Right cardiac atrium (tissue), 5 donors: ENCODE results near the gene OR4C45. TPM values are rescaled to one million over a fixed set of nuclear protein-coding genes. Genes with fewer than 3 reads are reported as not detected.
"Not testable (repeated sequence)": the region's sequence is repeated elsewhere in the genome, so short reads cannot be mapped to it uniquely, and the experiment has no call there.

Source experiments
- ATAC-seq, 2 donors: fragments of 200-7000 bp; cut with Tn5 transposase; one replicate each; pipeline versions ENCODE4 v1.8.0 to v1.9.1; 2020; ENCODE audit warnings: moderate library complexity in 2 of 2, mild to moderate bottlenecking in 1 of 2
- DNase-seq, 3 donors: peaks; one replicate each; pipeline ENCODE4 v3.0.0-alpha.2; 2020
- H3K27ac ChIP-seq: one replicate; pipeline ENCODE4 v1.5.1; 2013; ENCODE audit warnings: mild to moderate bottlenecking, low read length, control low read depth, moderate library complexity
- H3K27me3 ChIP-seq: one replicate; pipeline ENCODE4 v1.6.1; 2013; ENCODE audit not compliant: control insufficient read depth, insufficient read depth
- H3K4me1 ChIP-seq: one replicate; pipeline ENCODE4 v1.6.1; 2013; ENCODE audit warnings: low read length; ENCODE audit not compliant: control insufficient read depth, insufficient read depth
- H3K4me3 ChIP-seq: one replicate; pipeline ENCODE4 v1.5.1; 2013; ENCODE audit warnings: low read length, control low read depth
- H3K9me3 ChIP-seq: one replicate; pipeline ENCODE4 v1.6.1; 2013; ENCODE audit warnings: low read length; ENCODE audit not compliant: control insufficient read depth
- WGBS: extraction: QIAGEN DNeasy Blood & Tissue Kit; methylation state at CpG from one replicate; pipeline ENCODE4 v1.1.7; 2013; 5-methylcytosine and 5-hydroxymethylcytosine counted together
- intact Hi-C, 4 donors: fragments of 100-400 bp; cut with DNase I; formaldehyde crosslinking; loops; one replicate each; pipeline versions ENCODE4 v1.11.0 to v1.14.0; 2022 to 2023
- polyA plus RNA-seq: library from polyadenylated mRNA; stranded (reverse); fragments of 200-250 nt; gene quantifications from one replicate; pipeline ENCODE4 v1.2.3, GENCODE V29; 2013
- total RNA-seq, 4 donors: library from RNA; stranded (reverse); fragmentation: NEBNext Ultra II Directional; extraction: Animal tissue kit (Norgen Biotek cat#: 25700); gene quantifications; one replicate each; pipeline ENCODE4 v1.2.1, GENCODE V29; 2021
- donor health status: healthy with polysubstance abuse.
- donor health status: DM: no; HTN: yes; CAD: no.
- donor health status: DM: no; HTN: no; CAD: no.
- donor health status: DM: no; HTN: yes; CAD: no; lungs with severe emphysema.
- donor health status: DM: yes; HTN: yes; CAD: no.

Gene OR4C45
- total and polyA plus RNA-seq, 5 donors = not detected

- 83% methylated on average over 10 of the region's 10 CpGs for WGBS
- no peaks in the 10 kb centered on the region for H3K9me3 ChIP-seq
- H3K4me3 ChIP-seq = no peak overlapping the region
- H3K27me3 ChIP-seq = no peaks in the 10 kb centered on the region
- H3K4me1 ChIP-seq = no peaks in the 10 kb centered on the region
- intact Hi-C loops = no loop called here
- ATAC-seq = no peak
- no peak overlapping the region for H3K27ac ChIP-seq
- no peak for DNase-seq
Measured at GRCh38 chr11:50073113-50074105, 40.7 kb downstream of the OR4C45 start.

GRCh38 chr11:50074161-50074560, 41.5 kb downstream of the OR4C45 start:
- Histone ChIP-seq H3K27me3 (no peaks in the 10 kb centered on the region), H3K4me3 (no peak overlapping the region), H3K4me1 (no peaks in the 10 kb centered on the region), H3K27ac (no peak overlapping the region), H3K9me3 (no peaks in the 10 kb centered on the region)
- intact Hi-C loops = no loop called here
- ATAC-seq (no peak), DNase-seq (no peak)
- WGBS = 85% methylated on average over 6 of the region's 6 CpGs

GRCh38 chr11:50075856-50076255, 43.2 kb downstream of the OR4C45 start:
- DNase-seq = no peak
- no peak for ATAC-seq
- H3K4me3 ChIP-seq = no peak overlapping the region
- H3K27me3 ChIP-seq = no peaks in the 10 kb centered on the region
- WGBS = 71% methylated on average over 4 of the region's 4 CpGs
- H3K27ac ChIP-seq = no peak overlapping the region
- no peaks in the 10 kb centered on the region for H3K4me1 ChIP-seq
- intact Hi-C loops = no loop called here
- no peaks in the 10 kb centered on the region for H3K9me3 ChIP-seq

GRCh38 chr11:50077526-50077925, 44.9 kb downstream of the OR4C45 start:
- Histone ChIP-seq H3K4me3 (no peak overlapping the region), H3K9me3 (no peaks in the 10 kb centered on the region), H3K27me3 (no peaks in the 10 kb centered on the region), H3K27ac (no peak overlapping the region), H3K4me1 (no peaks in the 10 kb centered on the region)
- intact Hi-C loops = no loop called here
- no peak for ATAC-seq
- 82% methylated on average over 5 of the region's 5 CpGs for WGBS
- no peak for DNase-seq

GRCh38 chr11:50078001-50078400, 45.3 kb downstream of the OR4C45 start:
- intact Hi-C loops = no loop called here
- H3K9me3 ChIP-seq = no peaks in the 10 kb centered on the region
- 74% methylated on average over 1 of the region's 1 CpG for WGBS
- H3K4me1 ChIP-seq = no peaks in the 10 kb centered on the region
- H3K4me3 ChIP-seq = no peak overlapping the region
- no peaks in the 10 kb centered on the region for H3K27me3 ChIP-seq
- no peak for DNase-seq
- no peak overlapping the region for H3K27ac ChIP-seq
- ATAC-seq = no peak

GRCh38 chr11:50078946-50079345, 46.3 kb downstream of the OR4C45 start:
- DNase-seq, intact Hi-C loops, H3K4me1 ChIP-seq, H3K4me3 ChIP-seq, H3K9me3 ChIP-seq, ATAC-seq, H3K27me3 ChIP-seq, H3K27ac ChIP-seq: not testable (repeated sequence)

GRCh38 chr11:50080256-50080655, 47.6 kb downstream of the OR4C45 start:
- ATAC-seq = no peak
- no peak for DNase-seq
- Histone ChIP-seq H3K27ac (no peak overlapping the region), H3K9me3 (no peaks in the 10 kb centered on the region), H3K27me3 (no peaks in the 10 kb centered on the region), H3K4me3 (no peak overlapping the region), H3K4me1 (no peaks in the 10 kb centered on the region)
- intact Hi-C loops = no loop called here

Other genes starting within 250 kb of the OR4C45 start
- gene OR4C13, start 80.5 kb upstream of the OR4C45 start, total RNA-seq = not detected
- not detected for gene OR4C13, start 80.5 kb upstream of the OR4C45 start, polyA plus RNA-seq
- gene OR4C12, start 50.3 kb upstream of the OR4C45 start, total RNA-seq = not detected
- gene OR4C12, start 50.3 kb upstream of the OR4C45 start, polyA plus RNA-seq = not detected